ENCODE data around the gene ALX3.

ALX3 gene

GRCh38 chr1:110112143-110112542, 41.7 kb upstream of the ALX3 start, which contains the start of gene UBL4B:
UBL4B (plus strand) TSS chr1:110112443; CDS start chr1:110112535, 92 bp downstream.
- no peak for DNase-seq (ENCODE audit: low read depth)
- no peak for TF ChIP-seq CTCF (conservative IDR thresholded peaks at IDR 0.05; ENCODE audit: low read depth, low read length)
- no peak within 1 kb of the TSS for H3K4me3 ChIP-seq (ENCODE audit: low read depth, low read length)

GRCh38 chr1:110111081-110111480, 40.6 kb upstream of the ALX3 start:
- no peak overlapping the region for H3K4me3 ChIP-seq (ENCODE audit: low read depth, low read length)
- no peak for DNase-seq (ENCODE audit: low read depth)
- no peak for TF ChIP-seq CTCF (conservative IDR thresholded peaks at IDR 0.05; ENCODE audit: low read depth, low read length)

DNA sequence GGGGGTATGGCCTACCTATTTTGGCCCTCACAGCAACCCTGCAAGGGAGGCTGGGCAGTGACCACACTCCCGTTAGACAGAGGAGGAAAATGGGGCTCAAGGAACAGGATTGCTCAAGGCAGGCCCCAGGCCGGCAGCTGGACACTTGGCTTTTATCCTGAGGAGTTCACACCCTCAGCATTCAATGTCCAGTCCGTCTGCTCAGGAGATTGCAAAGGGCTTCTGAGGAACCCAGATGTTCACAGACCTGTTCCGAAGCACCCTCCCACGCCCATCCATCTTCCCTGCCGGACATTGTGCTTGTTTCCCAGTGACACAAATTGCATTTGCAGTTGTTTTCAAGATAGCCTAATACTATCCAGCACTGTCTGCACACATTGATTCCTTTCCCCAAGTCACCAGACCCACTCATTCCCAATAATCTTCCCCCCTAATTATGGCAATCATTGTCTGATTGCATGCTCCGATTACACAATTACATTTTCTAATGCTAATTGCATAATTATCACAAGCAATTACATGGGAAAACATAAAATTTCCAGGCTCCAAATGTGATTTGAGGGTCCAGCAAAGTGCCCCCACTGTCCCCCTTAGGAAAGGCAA, 37.5 kb upstream of the ALX3 start:
- H3K4me3 ChIP-seq (ENCODE audit: low read depth, low read length), result no peak overlapping the region
- DNase-seq (ENCODE audit: low read depth), result no peak
- TF ChIP-seq CTCF (conservative IDR thresholded peaks at IDR 0.05; ENCODE audit: low read depth, low read length), result no peak

DNA sequence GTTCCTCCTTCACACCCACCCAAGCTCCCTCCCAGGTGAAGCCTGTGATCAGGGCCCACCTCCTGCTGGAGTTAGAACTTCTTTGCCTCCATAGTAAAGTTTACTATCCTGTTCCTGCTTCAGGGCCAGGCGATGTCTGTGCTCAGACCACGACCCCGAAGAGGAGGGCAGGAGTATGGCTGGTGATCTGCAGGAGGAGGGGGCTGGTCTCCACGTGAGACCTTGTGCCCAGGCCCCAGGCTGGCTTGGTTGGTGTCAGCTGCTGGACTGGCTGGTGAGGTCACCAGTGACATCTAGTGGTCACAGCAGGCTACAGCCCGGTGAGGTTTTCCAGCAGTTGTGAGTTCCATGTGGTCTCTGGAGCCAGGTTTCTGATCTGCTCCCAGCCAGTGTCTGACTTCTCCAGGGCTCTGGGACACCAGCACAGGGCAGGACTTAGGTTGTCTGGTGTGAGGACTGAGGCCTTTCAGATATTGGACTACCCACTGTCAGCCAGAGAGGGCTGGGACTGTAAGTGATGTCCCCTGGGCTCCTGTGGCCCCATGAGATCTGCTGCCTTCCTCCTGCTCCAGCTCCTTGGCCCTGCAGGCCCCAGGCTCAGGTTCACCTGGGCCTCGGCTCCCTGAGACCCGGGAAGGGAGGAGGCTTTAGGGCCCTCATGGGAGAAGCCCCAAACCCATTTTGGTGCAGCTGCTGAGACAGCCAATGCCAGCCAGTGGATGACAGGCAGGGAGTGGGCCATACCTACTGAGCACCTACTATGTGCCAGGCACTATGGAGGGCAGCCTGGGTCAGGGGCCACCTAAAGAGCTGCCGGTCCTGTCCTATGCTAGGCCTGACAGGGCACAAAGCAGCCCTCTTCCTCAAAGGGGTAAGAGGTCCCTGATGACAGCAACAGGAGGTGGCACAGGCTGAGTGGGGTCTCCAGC, 35.8 kb upstream of the ALX3 start:
- peak; percentile 92 for TF ChIP-seq CTCF (conservative IDR thresholded peaks at IDR 0.05; ENCODE audit: low read depth, low read length)
- no peak overlapping the region for H3K4me3 ChIP-seq (ENCODE audit: low read depth, low read length)
- peak; percentile 84 for DNase-seq (ENCODE audit: low read depth)

DNA sequence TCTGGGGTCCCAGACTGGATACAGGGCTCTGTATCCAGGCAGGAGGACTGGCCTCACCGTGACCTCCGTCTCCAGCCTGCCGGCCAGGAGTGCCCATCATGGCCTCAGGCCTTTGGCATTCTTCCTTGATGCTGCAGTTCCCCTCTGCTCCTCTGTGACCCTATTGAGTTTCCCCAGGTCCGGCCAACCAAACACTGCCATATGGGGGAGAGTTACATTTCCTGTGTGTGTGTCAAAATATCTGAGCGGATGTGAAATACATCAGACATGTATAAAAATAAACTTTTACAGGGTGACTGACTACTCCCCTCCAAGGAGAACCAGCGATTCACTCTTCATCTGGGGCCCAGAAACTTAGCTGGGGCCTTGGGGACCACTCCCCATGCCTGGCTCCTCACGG, 31.6 kb upstream of the ALX3 start:
- no peak for TF ChIP-seq CTCF (conservative IDR thresholded peaks at IDR 0.05; ENCODE audit: low read depth, low read length)
- peak; percentile 32 for DNase-seq (ENCODE audit: low read depth)
- no peak overlapping the region for H3K4me3 ChIP-seq (ENCODE audit: low read depth, low read length)

DNA sequence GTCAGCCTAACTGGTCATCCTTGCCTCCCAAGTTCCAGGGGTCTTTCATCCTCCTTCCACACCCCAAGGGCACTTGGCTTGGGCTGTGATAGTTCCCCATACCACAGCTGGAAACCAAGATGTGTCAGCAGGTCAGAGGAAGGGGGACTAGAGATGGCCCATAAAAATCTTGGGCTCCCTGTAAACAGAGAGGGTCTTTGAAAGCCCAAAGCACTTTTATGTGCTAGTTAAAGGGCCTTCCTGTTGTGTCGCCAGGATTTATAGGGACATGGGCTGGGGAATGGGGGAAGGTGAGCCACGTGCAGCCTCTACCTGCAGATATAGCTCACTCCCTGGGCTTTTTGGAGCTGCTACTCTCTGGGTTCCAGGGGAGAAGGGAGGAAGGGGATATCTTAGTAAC, 29.9 kb upstream of the ALX3 start:
- no peak overlapping the region for H3K4me3 ChIP-seq (ENCODE audit: low read depth, low read length)
- no peak for TF ChIP-seq CTCF (conservative IDR thresholded peaks at IDR 0.05; ENCODE audit: low read depth, low read length)

More for the DNA sequence above, 29.9 kb upstream of the ALX3 start:
- no peak for DNase-seq (ENCODE audit: low read depth)
